Measurements from ENCODE around the gene PCSK7. TPM values are rescaled to one million over a fixed set of nuclear protein-coding genes. Genes with fewer than 3 reads are reported as not detected.
"Not testable (repeated sequence)": the region's sequence is repeated elsewhere in the genome, so short reads cannot be mapped to it uniquely, and the experiment has no call there.

PCSK7 gene
- total and polyA plus RNA-seq, 4 experiments from 2014 or later = 33.3 to 325 (median 192) TPM

GRCh38 chr11:117208710-117209109, 23.2 kb downstream of the PCSK7 start:
- intact Hi-C loops (cut with micrococcal nuclease) = loop anchor here (5.0 kb wide), 1 partner anchor 76 kb away; no protein-coding TSS in a partner anchor
- H3K4me3 Mint-ChIP-seq; H3K9me3 ChIP-seq (ENCODE audit: control insufficient read depth in 1 of 2, low read length in 2 of 2); DNase-seq; H3K4me3 ChIP-seq (ENCODE audit: low read length in 2 of 2); H3K4me1 ChIP-seq (ENCODE audit: insufficient read depth, low read length); CTCF ChIA-PET (ENCODE audit: partially characterized antibody); H3K27ac ChIP-seq (ENCODE audit: low read depth, low read length); POLR2A ChIA-PET (ENCODE audit: partially characterized antibody); H3K27me3 ChIP-seq (ENCODE audit: insufficient read depth, low read length); H3K9me3 Mint-ChIP-seq; H3K27me3 Mint-ChIP-seq; H3K27ac Mint-ChIP-seq: not testable (repeated sequence)
- Mint-ChIP-seq H3K4me1 (peaks cover 3 to 10% (median 7%) of the 10 kb centered on the region in 4 donors), H3K36me3 (peaks cover 37 to 59% of the 10 kb centered on the region in 2 donors)
- H3K36me3 ChIP-seq (ENCODE audit: insufficient read depth, low read length) = peaks cover 33% of the 10 kb centered on the region

- H3K4me3 Mint-ChIP-seq; H3K9me3 ChIP-seq (ENCODE audit: control insufficient read depth in 1 of 2, low read length in 2 of 2); DNase-seq; POLR2A ChIA-PET (ENCODE audit: partially characterized antibody); CTCF ChIA-PET (ENCODE audit: partially characterized antibody); H3K27ac ChIP-seq (ENCODE audit: low read depth, low read length); H3K27me3 Mint-ChIP-seq; H3K9me3 Mint-ChIP-seq; H3K27ac Mint-ChIP-seq; H3K4me3 ChIP-seq (ENCODE audit: low read length in 2 of 2); H3K4me1 Mint-ChIP-seq; H3K27me3 ChIP-seq (ENCODE audit: insufficient read depth, low read length); H3K4me1 ChIP-seq (ENCODE audit: insufficient read depth, low read length): not testable (repeated sequence)
- intact Hi-C loops (cut with micrococcal nuclease) = loop anchor here (5.0 kb wide), 1 partner anchor 75 kb away; no protein-coding TSS in a partner anchor
- H3K36me3 ChIP-seq (ENCODE audit: insufficient read depth, low read length) = peaks cover 23% of the 10 kb centered on the region
- peaks cover 33 to 60% of the 10 kb centered on the region in 2 donors for H3K36me3 Mint-ChIP-seq
Measured at GRCh38 chr11:117207481-117207880, 24.4 kb downstream of the PCSK7 start.

GRCh38 chr11:117206859-117207258, 25.0 kb downstream of the PCSK7 start:
- DNase-seq; H3K4me3 Mint-ChIP-seq; H3K27me3 Mint-ChIP-seq; H3K4me1 Mint-ChIP-seq; H3K4me1 ChIP-seq (ENCODE audit: insufficient read depth, low read length); H3K27ac ChIP-seq (ENCODE audit: low read depth, low read length); H3K9me3 ChIP-seq (ENCODE audit: control insufficient read depth in 1 of 2, low read length in 2 of 2); POLR2A ChIA-PET (ENCODE audit: partially characterized antibody); H3K4me3 ChIP-seq (ENCODE audit: low read length in 2 of 2); H3K9me3 Mint-ChIP-seq; H3K27me3 ChIP-seq (ENCODE audit: insufficient read depth, low read length); H3K27ac Mint-ChIP-seq; CTCF ChIA-PET (ENCODE audit: partially characterized antibody): not testable (repeated sequence)
- intact Hi-C loops (cut with micrococcal nuclease) = loop anchor here (5.0 kb wide), 1 partner anchor 75 kb away; no protein-coding TSS in a partner anchor
- H3K36me3 ChIP-seq (ENCODE audit: insufficient read depth, low read length) = peaks cover 23% of the 10 kb centered on the region
- peaks cover 30 to 56% of the 10 kb centered on the region in 2 donors for H3K36me3 Mint-ChIP-seq

- H3K4me3 Mint-ChIP-seq; POLR2A ChIA-PET (ENCODE audit: partially characterized antibody); H3K4me3 ChIP-seq (ENCODE audit: low read length in 2 of 2); H3K9me3 ChIP-seq (ENCODE audit: control insufficient read depth in 1 of 2, low read length in 2 of 2); H3K4me1 ChIP-seq (ENCODE audit: insufficient read depth, low read length); DNase-seq; H3K9me3 Mint-ChIP-seq; H3K4me1 Mint-ChIP-seq; H3K27me3 ChIP-seq (ENCODE audit: insufficient read depth, low read length); CTCF ChIA-PET (ENCODE audit: partially characterized antibody); H3K27me3 Mint-ChIP-seq; H3K27ac ChIP-seq (ENCODE audit: low read depth, low read length): not testable (repeated sequence)
- intact Hi-C loops (cut with micrococcal nuclease) = loop anchor here (5.0 kb wide), 1 partner anchor 74 kb away; no protein-coding TSS in a partner anchor
- H3K36me3 Mint-ChIP-seq = peaks cover 24 to 49% of the 10 kb centered on the region in 2 donors
- H3K36me3 ChIP-seq (ENCODE audit: insufficient read depth, low read length) = peaks cover 18% of the 10 kb centered on the region
- peak overlapping the region in 1 of 7 donors; percentile 48 for H3K27ac Mint-ChIP-seq
Measured at GRCh38 chr11:117206111-117206510, 25.8 kb downstream of the PCSK7 start.

- Mint-ChIP-seq H3K27me3 (no peaks in the 10 kb centered on the region), H3K4me3 (no peak overlapping the region), H3K9me3 (no peaks in the 10 kb centered on the region), H3K27ac (no peak overlapping the region), H3K4me1 (peaks cover 0 to 8% (median 3%) of the 10 kb centered on the region in 4 donors), H3K36me3 (peaks cover 24 to 44% of the 10 kb centered on the region in 2 donors)
- Histone ChIP-seq H3K4me1 (ENCODE audit: insufficient read depth, low read length) (no peaks in the 10 kb centered on the region), H3K36me3 (ENCODE audit: insufficient read depth, low read length) (peaks cover 18% of the 10 kb centered on the region), H3K27me3 (ENCODE audit: insufficient read depth, low read length) (no peaks in the 10 kb centered on the region), H3K27ac (ENCODE audit: low read depth, low read length) (no peak overlapping the region), H3K9me3 (ENCODE audit: control insufficient read depth in 1 of 2, low read length in 2 of 2) (no peaks in the 10 kb centered on the region), H3K4me3 (ENCODE audit: low read length in 2 of 2) (no peak overlapping the region)
- intact Hi-C loops (cut with micrococcal nuclease) = loop anchor here (5.0 kb wide), 1 partner anchor 73 kb away; no protein-coding TSS in a partner anchor
- CTCF ChIA-PET (ENCODE audit: partially characterized antibody) = no interaction called here
- POLR2A ChIA-PET (ENCODE audit: partially characterized antibody) = interaction anchor here (0.8 to 1.0 kb wide), 2 partner anchors 10 to 16 kb away, joined by 3 read pairs; no protein-coding TSS in a partner anchor
- no peak for DNase-seq
Measured at GRCh38 chr11:117205211-117205818, 26.6 kb downstream of the PCSK7 start.

- H3K27ac Mint-ChIP-seq = peak overlapping the region in 3 of 7 donors; percentile 3 to 84 (median 4)
- intact Hi-C loops (cut with micrococcal nuclease) = loop anchor here (5.0 kb wide), 1 partner anchor 72 kb away; no protein-coding TSS in a partner anchor
- peaks cover 0 to 8% (median 1%) of the 10 kb centered on the region in 4 donors for H3K4me1 Mint-ChIP-seq
- H3K9me3 ChIP-seq (ENCODE audit: control insufficient read depth in 1 of 2, low read length in 2 of 2) = no peaks in the 10 kb centered on the region
- H3K4me3 Mint-ChIP-seq = no peak overlapping the region
- H3K27me3 Mint-ChIP-seq = no peaks in the 10 kb centered on the region
- no peak overlapping the region for H3K4me3 ChIP-seq (ENCODE audit: low read length in 2 of 2)
- H3K27me3 ChIP-seq (ENCODE audit: insufficient read depth, low read length) = no peaks in the 10 kb centered on the region
- no peak overlapping the region for H3K27ac ChIP-seq (ENCODE audit: low read depth, low read length)
- H3K36me3 ChIP-seq (ENCODE audit: insufficient read depth, low read length) = peaks cover 18% of the 10 kb centered on the region
- ChIA-PET POLR2A (ENCODE audit: partially characterized antibody) (interaction anchor here (1.0 to 1.4 kb wide), 4 partner anchors 9 to 26 kb away, joined by 3 to 4 read pairs (median 4); partner anchors contain the start of gene SIDT2), CTCF (ENCODE audit: partially characterized antibody) (no interaction called here)
- H3K9me3 Mint-ChIP-seq = no peaks in the 10 kb centered on the region
- DNase-seq = no peak
- H3K36me3 Mint-ChIP-seq = peaks cover 20 to 37% of the 10 kb centered on the region in 2 donors
- H3K4me1 ChIP-seq (ENCODE audit: insufficient read depth, low read length) = no peaks in the 10 kb centered on the region
Measured at GRCh38 chr11:117204283-117205080, 27.4 kb downstream of the PCSK7 start.

GRCh38 chr11:117203069-117203407, 28.8 kb downstream of the PCSK7 start:
- H3K27ac Mint-ChIP-seq = peak overlapping the region in 3 of 7 donors; percentile 50 to 87 (median 83)
- no peaks in the 10 kb centered on the region for H3K27me3 Mint-ChIP-seq
- H3K36me3 Mint-ChIP-seq = peaks cover 20 to 36% of the 10 kb centered on the region in 2 donors
- no peak for DNase-seq
- no peaks in the 10 kb centered on the region for H3K9me3 Mint-ChIP-seq
- ChIA-PET POLR2A (ENCODE audit: partially characterized antibody) (interaction anchor here (1.0 to 1.4 kb wide), 4 partner anchors 9 to 25 kb away, joined by 3 to 4 read pairs (median 4); partner anchors contain the start of gene SIDT2), CTCF (ENCODE audit: partially characterized antibody) (no interaction called here)
- Histone ChIP-seq H3K9me3 (ENCODE audit: control insufficient read depth in 1 of 2, low read length in 2 of 2) (no peaks in the 10 kb centered on the region), H3K27ac (ENCODE audit: low read depth, low read length) (no peak overlapping the region), H3K27me3 (ENCODE audit: insufficient read depth, low read length) (no peaks in the 10 kb centered on the region), H3K36me3 (ENCODE audit: insufficient read depth, low read length) (peaks cover 18% of the 10 kb centered on the region), H3K4me3 (ENCODE audit: low read length in 2 of 2) (no peak overlapping the region), H3K4me1 (ENCODE audit: insufficient read depth, low read length) (no peaks in the 10 kb centered on the region)
- intact Hi-C loops (cut with micrococcal nuclease) = no loop called here
- H3K4me1 Mint-ChIP-seq = peaks cover 0 to 8% (median 1%) of the 10 kb centered on the region in 4 donors
- no peak overlapping the region for H3K4me3 Mint-ChIP-seq

Data from CD4-positive, alpha-beta memory T cell (primary cell).